ENCODE measurements around the gene TMEM97.

DNA sequence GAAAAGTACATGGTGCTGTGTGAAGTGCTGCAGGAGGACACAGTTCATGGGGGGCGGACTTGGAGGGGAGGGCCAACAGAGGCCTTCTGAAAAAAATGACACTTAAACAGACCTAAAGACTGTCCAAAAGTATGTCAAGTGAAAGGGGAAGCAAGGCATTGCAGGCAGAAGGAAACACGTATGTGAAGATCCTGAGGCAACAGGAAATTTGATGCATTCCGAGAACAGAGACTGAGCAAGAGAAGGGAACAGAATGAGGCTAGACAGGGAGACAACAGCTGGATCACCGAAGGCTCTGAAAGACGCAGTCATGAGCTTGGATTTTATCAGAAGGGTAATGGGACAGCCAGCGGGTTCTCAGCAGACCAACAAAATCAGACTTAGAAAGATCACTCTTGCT, 15.2 kb downstream of the TMEM97 start:
- TF ChIP-seq POLR2A (IDR thresholded peaks at IDR 0.05; ENCODE audit: low read length) (no peak), GATA1 (IDR thresholded peaks at IDR 0.05; ENCODE audit: low read depth, low read length) (no peak)

All from erythroblast (primary cell).